Measurements from ENCODE around the gene SLC28A1.

- TF ChIP-seq CTCF (IDR thresholded peaks at IDR 0.05 in 2 of 3, conservative IDR thresholded peaks at IDR 0.05 in 1 of 3; ENCODE audit: borderline replicate concordance in 1 of 3, insufficient read depth in 1 of 3, low read depth in 2 of 3, low read length in 2 of 3) (no peak), POLR2A (IDR thresholded peaks at IDR 0.05; ENCODE audit: borderline replicate concordance, extremely low read depth, insufficient read depth, insufficient read length) (no peak), REST (IDR thresholded peaks at IDR 0.05; ENCODE audit: low read depth) (no peak), EZH2 (IDR thresholded peaks at IDR 0.05) (no peak), SRF (IDR thresholded peaks at IDR 0.05; ENCODE audit: low read depth) (no peak), FOSL1 (IDR thresholded peaks at IDR 0.05; ENCODE audit: low read depth) (no peak), RAD21 (IDR thresholded peaks at IDR 0.05; ENCODE audit: low read depth) (no peak)
Measured at GRCh38 chr15:84856731-84857417, 27.6 kb upstream of the SLC28A1 start.
